Ectodermal cell (in vitro differentiated cells): ENCODE data around the gene DDX10.

Experiments used
- H3K27ac ChIP-seq: 2 replicates; pipeline ENCODE4 v1.7.0; 2013; ENCODE audit warnings: mild to moderate bottlenecking, low read depth, low read length; ENCODE audit not compliant: insufficient read depth, poor library complexity, severe bottlenecking
- H3K27me3 ChIP-seq: 2 replicates; pipeline ENCODE4 v1.7.0; 2013; ENCODE audit warnings: mild to moderate bottlenecking, low read length; ENCODE audit not compliant: insufficient read depth, control insufficient read depth, poor library complexity, severe bottlenecking
- H3K36me3 ChIP-seq: one replicate; pipeline ENCODE4 v1.7.0; 2013; ENCODE audit warnings: low read length; ENCODE audit not compliant: control insufficient read depth, insufficient read depth
- H3K4me1 ChIP-seq: one replicate; pipeline ENCODE4 v1.7.0; 2013; ENCODE audit warnings: low read length; ENCODE audit not compliant: control insufficient read depth, insufficient read depth
- H3K4me3 ChIP-seq: 2 replicates; pipeline ENCODE4 v1.7.0; 2013; ENCODE audit warnings: low read depth, low read length, control low read depth; ENCODE audit not compliant: insufficient read depth
- H3K9me3 ChIP-seq: 2 replicates; pipeline ENCODE4 v1.7.0; 2013; ENCODE audit warnings: mild to moderate bottlenecking, low read length, moderate library complexity; ENCODE audit not compliant: control insufficient read depth
- WGBS, 2 experiments: methylation state at CpG; one replicate each; pipeline ENCODE4 v1.1.7; 2013; ENCODE audit warnings: missing lambda C conversion rate in 2 of 2; 5-methylcytosine and 5-hydroxymethylcytosine counted together

The DDX10 gene

GRCh38 chr11:108960501-108960900 lies 295.6 kb downstream of the DDX10 start:
- Histone ChIP-seq H3K4me3 (no peak overlapping the region), H3K27me3 (no peaks in the 10 kb centered on the region), H3K36me3 (no peaks in the 10 kb centered on the region), H3K9me3 (no peaks in the 10 kb centered on the region), H3K4me1 (peaks cover 3% of the 10 kb centered on the region), H3K27ac (no peak overlapping the region)
- 25 to 40% methylated on average over 5 of the region's 5 CpGs for WGBS, 2 experiments

DNA sequence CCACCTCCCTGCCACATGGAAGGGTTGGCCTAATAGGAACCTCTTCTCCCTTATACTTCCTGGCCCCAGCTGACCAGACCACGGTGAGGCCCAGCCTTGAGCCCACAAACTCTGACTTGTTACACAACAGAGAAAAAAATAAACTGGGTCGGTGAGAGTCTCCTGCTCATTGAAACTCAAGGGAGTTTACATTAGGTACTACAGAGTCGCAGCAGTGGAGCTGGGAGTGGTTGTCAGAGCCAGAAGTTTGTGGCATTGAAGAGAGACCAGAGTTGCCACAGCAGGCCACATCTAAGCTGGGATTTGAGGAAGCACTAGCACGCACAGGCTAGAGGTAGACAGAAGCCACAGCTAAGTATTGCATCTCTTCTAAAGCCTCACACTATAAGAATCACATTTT lies 296.2 kb downstream of the DDX10 start:
- no peak overlapping the region for H3K4me3 ChIP-seq
- no peak overlapping the region for H3K27ac ChIP-seq
- no peaks in the 10 kb centered on the region for H3K36me3 ChIP-seq
- peaks cover 3% of the 10 kb centered on the region for H3K4me1 ChIP-seq
- WGBS, 2 experiments = 63 to 66% methylated on average over 4 of the region's 4 CpGs
- H3K27me3 ChIP-seq = no peaks in the 10 kb centered on the region
- no peaks in the 10 kb centered on the region for H3K9me3 ChIP-seq

DNA sequence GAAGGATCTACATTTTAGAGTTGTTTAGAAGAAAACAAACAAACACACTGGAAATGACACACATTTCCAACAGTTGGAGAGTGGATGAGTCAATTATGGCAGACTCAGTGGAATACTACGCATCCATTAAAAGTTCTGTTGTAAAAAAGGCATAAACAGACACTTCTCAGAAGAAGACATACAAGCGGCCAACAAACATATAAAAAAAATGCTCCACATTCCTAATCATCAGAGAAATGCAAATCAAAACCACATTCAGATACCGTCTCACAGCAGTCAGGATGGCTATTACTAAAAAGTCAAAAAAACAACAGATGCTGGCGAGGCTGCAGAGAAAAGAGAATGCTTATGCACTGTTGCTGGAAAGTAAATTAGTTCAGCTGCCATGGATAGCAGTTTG lies 298.2 kb downstream of the DDX10 start:
- H3K27ac ChIP-seq = no peak overlapping the region
- no peaks in the 10 kb centered on the region for H3K27me3 ChIP-seq
- no peak overlapping the region for H3K4me3 ChIP-seq
- peaks cover 3% of the 10 kb centered on the region for H3K4me1 ChIP-seq
- no peaks in the 10 kb centered on the region for H3K36me3 ChIP-seq
- WGBS, 2 experiments = 89 to 92% methylated on average over 4 of the region's 4 CpGs
- H3K9me3 ChIP-seq = no peaks in the 10 kb centered on the region

- peaks cover 2% of the 10 kb centered on the region for H3K4me1 ChIP-seq
- H3K4me3 ChIP-seq = no peak overlapping the region
- H3K36me3 ChIP-seq = no peaks in the 10 kb centered on the region
- no peaks in the 10 kb centered on the region for H3K27me3 ChIP-seq
- H3K27ac ChIP-seq = no peak overlapping the region
- no peaks in the 10 kb centered on the region for H3K9me3 ChIP-seq
- WGBS, 2 experiments = 73 to 76% methylated on average over 10 of the region's 10 CpGs
Measured at GRCh38 chr11:108965306-108966001, 300.6 kb downstream of the DDX10 start.

DNA sequence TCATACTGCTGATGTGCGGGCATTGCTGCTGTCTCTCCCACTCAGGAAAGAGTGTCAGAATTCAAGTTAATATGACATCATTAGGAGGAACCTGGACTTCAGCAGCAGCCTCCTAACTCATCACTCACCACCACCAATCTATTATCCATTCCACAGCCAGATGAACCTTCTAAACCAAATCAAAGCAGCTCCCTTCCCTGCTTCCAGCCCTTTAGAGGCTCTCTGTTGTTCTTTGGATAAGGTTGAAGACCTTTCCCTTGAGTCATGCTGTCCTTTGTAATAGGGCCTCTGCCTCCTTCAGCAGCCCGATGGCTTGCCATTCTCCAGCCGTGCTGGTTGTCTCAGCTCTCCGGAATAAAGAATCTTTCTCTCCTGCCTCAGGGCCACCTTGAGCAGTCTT lies 301.3 kb downstream of the DDX10 start:
- Histone ChIP-seq H3K9me3 (no peaks in the 10 kb centered on the region), H3K4me3 (no peak overlapping the region), H3K36me3 (no peaks in the 10 kb centered on the region), H3K27me3 (no peaks in the 10 kb centered on the region), H3K4me1 (no peaks in the 10 kb centered on the region), H3K27ac (no peak overlapping the region)
- WGBS, 2 experiments = 88 to 90% methylated on average over 4 of the region's 4 CpGs

GRCh38 chr11:108966978-108967377 lies 302.1 kb downstream of the DDX10 start:
- no peaks in the 10 kb centered on the region for H3K9me3 ChIP-seq
- H3K4me3 ChIP-seq = no peak overlapping the region
- H3K36me3 ChIP-seq = no peaks in the 10 kb centered on the region
- H3K4me1 ChIP-seq = no peaks in the 10 kb centered on the region
- WGBS, 2 experiments = 43 to 48% methylated on average over 2 to 3 of the region's 3 CpGs
- H3K27ac ChIP-seq = no peak overlapping the region
- H3K27me3 ChIP-seq = no peaks in the 10 kb centered on the region

GRCh38 chr11:108967571-108967970 lies 302.7 kb downstream of the DDX10 start:
- no peak overlapping the region for H3K27ac ChIP-seq
- no peaks in the 10 kb centered on the region for H3K27me3 ChIP-seq
- H3K4me1 ChIP-seq = no peaks in the 10 kb centered on the region
- H3K4me3 ChIP-seq = no peak overlapping the region
- H3K9me3 ChIP-seq = no peaks in the 10 kb centered on the region
- no peaks in the 10 kb centered on the region for H3K36me3 ChIP-seq
- WGBS, 2 experiments = 89% methylated on average over 7 of the region's 7 CpGs

- Histone ChIP-seq H3K4me1 (no peaks in the 10 kb centered on the region), H3K9me3 (no peaks in the 10 kb centered on the region), H3K27ac (no peak overlapping the region), H3K27me3 (no peaks in the 10 kb centered on the region), H3K4me3 (no peak overlapping the region), H3K36me3 (no peaks in the 10 kb centered on the region)
- WGBS, 2 experiments = 90 to 93% methylated on average over 6 of the region's 6 CpGs
Measured at GRCh38 chr11:108970221-108970991, 305.5 kb downstream of the DDX10 start.

DNA sequence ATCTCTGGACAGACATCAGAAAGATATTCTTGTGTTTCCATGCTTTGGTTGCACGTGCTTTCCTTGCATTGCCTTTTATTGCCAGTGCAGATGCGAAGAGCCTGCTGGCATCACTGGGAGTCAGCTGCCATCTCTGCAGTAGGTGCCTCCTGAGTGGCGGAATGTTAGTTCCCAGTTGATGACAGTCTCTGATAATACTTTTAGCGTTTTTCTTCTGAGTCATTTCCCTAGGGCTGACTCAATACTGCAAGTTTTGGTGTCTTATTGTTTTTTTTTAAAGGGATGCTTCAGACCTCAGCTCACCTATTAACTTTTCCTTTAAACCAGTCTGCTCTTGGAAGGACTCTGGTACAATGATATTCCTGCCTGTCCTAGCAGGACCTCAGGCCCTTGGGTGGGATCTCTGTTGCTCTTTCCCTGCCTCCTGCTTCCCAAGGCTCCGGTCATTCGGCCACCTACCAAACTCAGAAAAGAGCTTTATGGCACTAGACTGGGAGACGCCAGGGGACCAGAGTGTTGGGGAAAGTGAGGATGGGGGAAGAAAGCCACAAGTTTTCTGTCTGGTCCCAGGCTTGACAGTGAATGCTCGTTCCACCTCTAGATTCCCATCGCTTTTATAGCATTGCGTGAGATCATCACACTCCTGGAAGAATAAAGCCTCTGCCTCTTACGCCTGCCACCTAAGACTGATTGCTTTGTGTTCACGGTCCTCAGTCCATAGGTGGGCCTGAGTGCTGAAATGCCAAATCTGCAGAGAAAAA lies 308.7 kb downstream of the DDX10 start:
- Histone ChIP-seq H3K36me3 (no peaks in the 10 kb centered on the region), H3K27me3 (no peaks in the 10 kb centered on the region), H3K4me1 (no peaks in the 10 kb centered on the region), H3K9me3 (no peaks in the 10 kb centered on the region), H3K4me3 (no peak overlapping the region), H3K27ac (no peak overlapping the region)
- WGBS, 2 experiments = 85 to 91% methylated on average over 12 of the region's 12 CpGs

- H3K27me3 ChIP-seq = no peaks in the 10 kb centered on the region
- no peaks in the 10 kb centered on the region for H3K36me3 ChIP-seq
- H3K9me3 ChIP-seq = no peaks in the 10 kb centered on the region
- H3K4me1 ChIP-seq = no peaks in the 10 kb centered on the region
- 83 to 92% methylated on average over 2 of the region's 2 CpGs for WGBS, 2 experiments
- H3K27ac ChIP-seq = no peak overlapping the region
- H3K4me3 ChIP-seq = no peak overlapping the region
Measured at GRCh38 chr11:108975026-108975425, 310.2 kb downstream of the DDX10 start.
